ENCODE data around the gene MAN1A1. TPM values are rescaled to one million over a fixed set of nuclear protein-coding genes. Genes with fewer than 3 reads are reported as not detected.

MAN1A1 gene
- total RNA-seq, 1 experiment from 2014 or later: 0.06 TPM

DNA sequence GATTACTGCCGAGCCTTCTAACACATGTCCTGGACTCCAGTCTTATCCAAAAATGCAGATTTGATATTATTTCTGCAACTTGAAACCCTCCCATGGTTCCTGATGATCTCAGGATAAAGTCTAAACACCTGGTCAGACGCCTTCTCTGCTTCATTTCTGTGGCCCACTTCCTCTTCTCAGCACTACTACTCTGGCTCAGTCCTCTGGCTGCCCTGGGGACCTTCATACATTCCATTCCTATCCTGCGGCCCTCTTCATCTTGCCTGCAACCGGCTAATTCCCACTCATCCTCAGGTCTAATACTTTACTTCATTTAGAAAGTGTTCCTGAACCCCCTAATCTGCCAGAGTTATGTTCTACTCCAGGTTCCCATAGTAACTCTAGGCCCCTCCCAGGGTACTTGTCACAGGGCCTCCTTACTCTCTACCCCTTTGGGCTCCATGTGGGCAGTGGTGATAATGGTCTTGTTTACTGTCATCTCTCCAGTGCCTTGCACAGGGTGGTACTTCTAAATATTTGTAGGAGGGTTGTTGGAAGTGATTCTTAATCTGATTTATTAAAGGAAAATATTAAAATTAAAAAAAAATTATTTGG lies 18.9 kb downstream of the MAN1A1 start:
- BruUV-seq (replicated peaks): no TSS peak
- ChIA-PET POLR2A (ENCODE audit: low non-redundant PET) (no interaction called here), CTCF (no interaction called here)
- TF ChIP-seq EZH2 (IDR thresholded peaks at IDR 0.05; ENCODE audit: borderline replicate concordance, low read depth, low read length, poor library complexity, severe bottlenecking): no peak
- TF ChIP-seq, protein P1, sequence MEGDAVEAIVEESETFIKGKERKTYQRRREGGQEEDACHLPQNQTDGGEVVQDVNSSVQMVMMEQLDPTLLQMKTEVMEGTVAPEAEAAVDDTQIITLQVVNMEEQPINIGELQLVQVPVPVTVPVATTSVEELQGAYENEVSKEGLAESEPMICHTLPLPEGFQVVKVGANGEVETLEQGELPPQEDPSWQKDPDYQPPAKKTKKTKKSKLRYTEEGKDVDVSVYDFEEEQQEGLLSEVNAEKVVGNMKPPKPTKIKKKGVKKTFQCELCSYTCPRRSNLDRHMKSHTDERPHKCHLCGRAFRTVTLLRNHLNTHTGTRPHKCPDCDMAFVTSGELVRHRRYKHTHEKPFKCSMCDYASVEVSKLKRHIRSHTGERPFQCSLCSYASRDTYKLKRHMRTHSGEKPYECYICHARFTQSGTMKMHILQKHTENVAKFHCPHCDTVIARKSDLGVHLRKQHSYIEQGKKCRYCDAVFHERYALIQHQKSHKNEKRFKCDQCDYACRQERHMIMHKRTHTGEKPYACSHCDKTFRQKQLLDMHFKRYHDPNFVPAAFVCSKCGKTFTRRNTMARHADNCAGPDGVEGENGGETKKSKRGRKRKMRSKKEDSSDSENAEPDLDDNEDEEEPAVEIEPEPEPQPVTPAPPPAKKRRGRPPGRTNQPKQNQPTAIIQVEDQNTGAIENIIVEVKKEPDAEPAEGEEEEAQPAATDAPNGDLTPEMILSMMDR (conservative IDR thresholded peaks at IDR 0.05; ENCODE audit: low read depth, low read length): no peak
- no peak for DNase-seq (ENCODE audit: low spot score)
- no peaks in the 10 kb centered on the region for H3K4me1 ChIP-seq (ENCODE audit: insufficient read depth, low read length, poor library complexity, severe bottlenecking)
- no peak overlapping the region for H3K27ac ChIP-seq (ENCODE audit: low read depth, low read length, poor library complexity, severe bottlenecking)
- no peaks in the 10 kb centered on the region for H3K27me3 ChIP-seq (replicated peaks; ENCODE audit: insufficient read depth, low read depth, low read length, poor library complexity)
- H3K9me3 ChIP-seq (ENCODE audit: low read depth, low read length, poor library complexity, severe bottlenecking): no peaks in the 10 kb centered on the region
- H3K36me3 ChIP-seq (ENCODE audit: insufficient read depth, low read length, poor library complexity, severe bottlenecking): no peaks in the 10 kb centered on the region
- H3K4me3 ChIP-seq (ENCODE audit: low read depth, low read length, poor library complexity, severe bottlenecking): no peak overlapping the region
- intact Hi-C loops (cut with micrococcal nuclease; ENCODE audit: unreplicated experiment): no loop called here

DNA sequence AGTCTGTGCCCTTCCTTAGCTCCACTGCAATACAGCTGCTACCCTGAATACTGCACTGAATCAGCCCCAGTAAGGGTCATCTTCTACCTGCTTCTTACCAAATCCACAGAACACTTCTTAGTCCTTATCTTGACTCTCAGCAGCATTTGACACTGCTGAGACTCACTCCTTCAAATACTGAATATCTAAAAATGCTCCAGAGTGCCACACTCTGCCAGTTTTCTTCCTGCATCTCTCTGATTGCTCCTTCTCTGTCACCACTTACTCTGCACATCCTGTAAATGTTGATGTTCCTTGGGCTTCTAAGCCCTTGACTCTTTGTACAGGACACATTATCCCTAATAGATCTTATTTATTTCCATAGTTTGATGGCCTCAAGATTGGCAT lies 19.8 kb downstream of the MAN1A1 start:
- intact Hi-C loops (cut with micrococcal nuclease; ENCODE audit: unreplicated experiment): no loop called here
- no TSS peak for BruUV-seq (replicated peaks)
- Histone ChIP-seq H3K27ac (ENCODE audit: low read depth, low read length, poor library complexity, severe bottlenecking) (no peak overlapping the region), H3K4me3 (ENCODE audit: low read depth, low read length, poor library complexity, severe bottlenecking) (no peak overlapping the region), H3K36me3 (ENCODE audit: insufficient read depth, low read length, poor library complexity, severe bottlenecking) (no peaks in the 10 kb centered on the region), H3K4me1 (ENCODE audit: insufficient read depth, low read length, poor library complexity, severe bottlenecking) (no peaks in the 10 kb centered on the region), H3K27me3 (replicated peaks; ENCODE audit: insufficient read depth, low read depth, low read length, poor library complexity) (no peaks in the 10 kb centered on the region), H3K9me3 (ENCODE audit: low read depth, low read length, poor library complexity, severe bottlenecking) (no peaks in the 10 kb centered on the region)
- no peak for DNase-seq (ENCODE audit: low spot score)
- TF ChIP-seq, protein P1 (conservative IDR thresholded peaks at IDR 0.05; ENCODE audit: low read depth, low read length): no peak
- CTCF ChIA-PET: no interaction called here
- POLR2A ChIA-PET (ENCODE audit: low non-redundant PET): no interaction called here

DNA sequence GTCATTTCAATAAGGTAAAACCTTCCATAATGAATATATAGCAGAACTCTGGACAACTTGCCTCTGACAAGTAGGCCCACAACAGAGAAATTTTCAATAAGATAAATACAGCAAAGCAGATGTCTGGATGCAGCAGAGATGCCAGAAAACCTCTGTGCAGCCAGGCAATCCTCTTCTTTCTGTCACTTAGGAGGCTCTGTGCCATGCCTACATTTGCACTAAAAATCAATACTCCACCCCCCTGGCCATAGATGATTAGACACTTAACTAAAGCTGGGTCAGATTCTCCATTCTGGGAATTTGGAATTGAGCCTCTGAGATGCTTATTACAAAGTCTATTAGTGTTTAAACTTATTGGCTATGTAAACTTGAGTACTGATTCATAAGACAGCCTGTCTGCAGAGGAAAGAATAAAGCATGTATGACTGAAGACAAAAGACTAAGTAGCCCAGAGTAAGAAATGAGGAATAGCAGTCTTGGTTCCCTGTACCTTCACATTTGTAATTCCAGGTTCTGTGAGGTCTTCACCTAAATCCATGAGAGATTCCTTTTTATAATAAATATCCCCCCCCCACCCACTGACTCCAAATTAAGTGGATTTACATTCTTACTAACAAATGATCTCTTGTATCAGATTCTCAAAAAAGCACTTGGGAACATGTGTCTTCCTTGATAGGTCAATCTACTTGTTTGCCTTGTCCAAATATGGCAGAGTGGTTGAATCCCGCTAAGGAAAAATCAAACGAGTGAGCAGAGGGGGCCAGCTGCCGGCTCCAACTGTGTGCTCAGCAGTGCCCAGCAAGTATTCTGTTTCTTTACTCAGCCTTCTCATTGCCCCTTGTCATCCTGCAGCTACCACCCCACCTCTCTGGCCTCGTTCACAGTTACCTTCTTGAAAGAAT lies 20.4 kb downstream of the MAN1A1 start:
- Histone ChIP-seq H3K27me3 (replicated peaks; ENCODE audit: insufficient read depth, low read depth, low read length, poor library complexity) (no peaks in the 10 kb centered on the region), H3K4me3 (ENCODE audit: low read depth, low read length, poor library complexity, severe bottlenecking) (no peak overlapping the region), H3K4me1 (ENCODE audit: insufficient read depth, low read length, poor library complexity, severe bottlenecking) (no peaks in the 10 kb centered on the region), H3K9me3 (ENCODE audit: low read depth, low read length, poor library complexity, severe bottlenecking) (no peaks in the 10 kb centered on the region), H3K36me3 (ENCODE audit: insufficient read depth, low read length, poor library complexity, severe bottlenecking) (no peaks in the 10 kb centered on the region), H3K27ac (ENCODE audit: low read depth, low read length, poor library complexity, severe bottlenecking) (no peak overlapping the region)
- no peak for TF ChIP-seq EZH2 (IDR thresholded peaks at IDR 0.05; ENCODE audit: borderline replicate concordance, low read depth, low read length, poor library complexity, severe bottlenecking)
- TF ChIP-seq, protein P1 (conservative IDR thresholded peaks at IDR 0.05; ENCODE audit: low read depth, low read length): no peak
- no TSS peak for BruUV-seq (replicated peaks)
- no peak for DNase-seq (ENCODE audit: low spot score)
- intact Hi-C loops (cut with micrococcal nuclease; ENCODE audit: unreplicated experiment): no loop called here
- ChIA-PET POLR2A (ENCODE audit: low non-redundant PET) (no interaction called here), CTCF (no interaction called here)

Data from A673 (cell line).